Right lobe of liver (tissue), 6 donors: ENCODE results near the gene BMP8B. TPM values are rescaled to one million over a fixed set of nuclear protein-coding genes. Genes with fewer than 3 reads are reported as not detected.
"Not testable (repeated sequence)": the region's sequence is repeated elsewhere in the genome, so short reads cannot be mapped to it uniquely, and the experiment has no call there.

Experiments used
- ATAC-seq, 4 donors: fragments of 200-7000 bp; cut with Tn5 transposase; one replicate each; pipeline ENCODE4 v1.9.1; 2020; ENCODE audit warnings: mild to moderate bottlenecking in 4 of 4, moderate library complexity in 4 of 4
- DNase-seq, 3 donors: peaks; one replicate each; pipeline ENCODE4 v3.0.0-alpha.2; 2020
- H3K27ac ChIP-seq, 3 donors: fragments of 200-600 bp; one replicate each; pipeline ENCODE4 v1.8.0; 2022
- H3K27me3 ChIP-seq, 2 donors: fragments of 200-600 bp; one replicate each; pipeline ENCODE4 v1.8.0; 2022
- H3K36me3 ChIP-seq, 4 donors: fragments of 200-600 bp; sonication (generic) in 1 of 4; one replicate each; pipeline versions ENCODE4 v1.5.1 to v1.8.0; 2017 to 2022; ENCODE audit warnings: control low read depth in 1 of 4
- H3K4me1 ChIP-seq, 4 donors: fragments of 200-600 bp; sonication (generic) in 1 of 4; one replicate each; pipeline versions ENCODE4 v1.5.1 to v1.8.0; 2017 to 2022; ENCODE audit warnings: control low read depth in 1 of 4
- H3K4me3 ChIP-seq, 3 donors: fragments of 200-600 bp; one replicate each; pipeline ENCODE4 v1.8.0; 2022
- H3K9me3 ChIP-seq, 4 donors: fragments of 200-600 bp; sonication (generic) in 1 of 4; one replicate each; pipeline versions ENCODE4 v1.5.1 to v1.8.0; 2017 to 2022; ENCODE audit warnings: control low read depth in 1 of 4
- CTCF ChIP-seq, 4 donors: fragments of 200-600 bp in 3 of 4; fragments of 450-650 bp in 1 of 4; IDR thresholded peaks; one replicate each; pipeline versions ENCODE4 v1.5.1 to v1.8.0; 2016 to 2022; ENCODE audit warnings: antibody characterized with exemption in 4 of 4, mild to moderate bottlenecking in 2 of 4
- POLR2A ChIP-seq: fragments of 450-650 bp; IDR thresholded peaks from one replicate; pipeline ENCODE4 v1.6.1; 2017; ENCODE audit warnings: antibody characterized with exemption, mild to moderate bottlenecking
- WGBS: methylation state at CpG from one replicate; pipeline ENCODE4 v1.1.6; 2018; ENCODE audit warnings: low coverage, low lambda C conversion rate; ENCODE audit not compliant: insufficient coverage; ENCODE audit errors: missing lambda C conversion rate; 5-methylcytosine and 5-hydroxymethylcytosine counted together
- intact Hi-C, 2 donors: fragments of 100-400 bp; cut with DNase I; formaldehyde crosslinking; loops; one replicate each; pipeline versions ENCODE4 v1.11.2 to v1.14.1; 2022
- total RNA-seq, 6 experiments: library from RNA; depleted of rRNA in 2 of 6; stranded (reverse); fragments of >200 nt in 2 of 6; fragmentation: NEBNext Ultra II Directional in 3 of 6; extraction: Animal tissue kit (Norgen Biotek cat#: 25700) in 3 of 6; gene quantifications; one replicate each; pipeline versions ENCODE4 v1.1.0 to v1.2.4, GENCODE V29; 2016 to 2023
- donor health status: DM: no; HTN: yes; CAD: no.
- donor health status: DM: no; HTN: no; CAD: no.
- donor health status: DM: no; HTN: no; CAD: no.
- donor health status: DM: no; HTN: yes; CAD: no.
- donor health status: DM: no; HTN: yes; CAD: no.

The BMP8B gene
- total RNA-seq, 6 experiments from 2014 or later, result 0.04 to 2.2 (median 0.79) TPM

DNA sequence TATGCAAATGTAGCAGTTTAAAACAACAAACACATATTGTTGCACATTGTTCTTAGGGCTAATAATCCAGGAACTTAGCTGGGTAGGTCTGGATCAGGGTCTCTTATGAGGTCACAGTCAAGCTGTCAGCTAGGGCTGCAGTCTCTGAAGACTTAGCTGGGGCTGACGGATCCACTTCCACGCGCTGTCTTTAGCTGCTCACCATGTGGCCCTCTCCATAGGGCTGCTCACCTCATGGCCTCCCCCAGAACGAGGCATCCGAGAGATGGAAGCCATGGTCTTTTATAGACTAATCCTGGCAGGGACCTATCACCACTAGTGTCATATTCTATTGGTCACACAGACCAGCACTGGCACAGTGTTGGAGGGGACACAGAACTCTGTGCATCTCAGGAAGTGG, 8.8 kb downstream of the BMP8B start:
- Histone ChIP-seq H3K36me3 (no peaks in the 10 kb centered on the region), H3K4me3 (no peak overlapping the region), H3K27me3 (no peaks in the 10 kb centered on the region), H3K27ac (no peak overlapping the region), H3K4me1 (no peaks in the 10 kb centered on the region), H3K9me3 (no peaks in the 10 kb centered on the region)
- WGBS, result 89% methylated on average over 5 of the region's 5 CpGs
- TF ChIP-seq POLR2A (no peak), CTCF (IDR thresholded peaks at IDR 0.05) (no peak)
- intact Hi-C loops, result no loop called here
- DNase-seq (no peak), ATAC-seq (no peak)

DNA sequence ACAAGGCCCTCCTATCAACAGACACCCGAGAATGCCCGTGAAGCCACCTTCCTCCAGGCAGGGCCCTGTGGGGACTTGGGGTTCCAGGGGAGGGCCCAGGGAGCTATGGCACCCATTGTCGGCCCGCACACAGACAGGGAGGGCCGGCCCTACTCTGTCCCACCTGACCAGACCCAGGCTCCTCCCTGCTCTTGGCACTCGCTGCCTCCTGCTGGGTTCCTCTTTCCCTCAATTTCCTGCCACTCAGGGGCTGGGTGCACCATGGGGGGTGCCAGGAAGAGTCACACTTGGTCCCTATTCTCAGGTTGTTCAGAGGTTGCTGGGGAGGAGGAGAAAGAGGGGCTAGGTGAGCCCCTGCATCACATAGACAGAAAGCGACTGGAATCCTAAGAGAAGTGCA, 9.5 kb downstream of the BMP8B start:
- no peaks in the 10 kb centered on the region for H3K9me3 ChIP-seq
- H3K27ac ChIP-seq, result no peak overlapping the region
- no peak for ATAC-seq
- no peaks in the 10 kb centered on the region for H3K36me3 ChIP-seq
- DNase-seq, result no peak
- H3K27me3 ChIP-seq, result no peaks in the 10 kb centered on the region
- intact Hi-C loops, result no loop called here
- 97% methylated on average over 5 of the region's 7 CpGs for WGBS
- H3K4me3 ChIP-seq, result no peak overlapping the region
- no peaks in the 10 kb centered on the region for H3K4me1 ChIP-seq
- TF ChIP-seq CTCF (IDR thresholded peaks at IDR 0.05) (no peak), POLR2A (no peak)

DNA sequence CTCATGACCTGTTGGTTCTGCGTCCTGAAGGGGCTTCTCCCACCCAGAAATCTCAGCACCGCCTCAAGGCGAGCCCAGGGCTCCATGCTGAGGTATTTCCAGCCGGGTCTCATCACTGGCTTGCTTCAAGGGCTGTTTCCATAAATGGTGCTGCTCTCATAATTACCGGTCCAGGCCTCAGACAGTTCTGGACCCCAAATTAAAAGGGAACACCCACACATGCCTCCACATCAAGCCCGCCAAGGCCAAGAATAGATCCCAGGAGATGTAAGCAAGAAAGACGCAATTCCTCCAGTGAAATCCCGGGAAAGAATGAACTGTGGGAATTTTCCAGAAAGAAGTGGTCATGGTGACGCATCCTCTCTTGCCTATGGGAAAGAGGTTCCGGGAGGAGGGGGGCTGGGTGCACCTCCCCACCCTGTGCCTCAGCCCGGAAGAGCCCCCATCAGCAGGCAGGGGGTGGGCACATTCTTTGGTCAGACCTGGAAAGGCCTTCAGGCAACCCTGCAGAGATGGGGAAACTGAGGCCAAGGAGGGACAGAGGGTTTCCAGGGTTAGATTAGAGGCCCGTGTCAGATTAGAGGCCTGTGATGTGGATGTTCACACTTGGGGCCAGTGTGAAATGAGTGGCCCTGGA, 10.1 kb downstream of the BMP8B start:
- H3K4me3 ChIP-seq, H3K27me3 ChIP-seq, H3K36me3 ChIP-seq, H3K9me3 ChIP-seq, ATAC-seq, H3K4me1 ChIP-seq, intact Hi-C loops, DNase-seq, H3K27ac ChIP-seq: not testable (repeated sequence)
- 75% methylated on average over 5 of the region's 12 CpGs for WGBS

DNA sequence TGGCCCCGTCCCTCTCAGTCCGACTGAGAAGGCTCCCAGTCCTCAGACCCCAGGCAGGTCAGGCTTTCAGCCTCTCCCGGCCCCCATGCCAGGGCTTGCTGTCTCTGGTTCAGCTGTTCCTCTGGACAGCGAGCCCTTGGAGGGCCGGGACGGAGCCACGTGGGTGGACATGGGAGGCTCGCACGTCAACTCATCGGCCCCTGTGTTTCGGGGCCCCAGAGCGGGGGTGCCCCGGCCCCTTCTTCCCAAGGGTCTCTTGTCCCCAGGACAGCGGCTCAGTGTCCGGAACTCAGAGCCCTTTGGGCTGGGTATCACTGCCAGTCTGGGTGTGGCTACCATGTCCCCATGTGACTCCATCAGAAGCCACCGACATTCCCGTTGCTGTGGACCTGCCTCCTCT, 10.8 kb downstream of the BMP8B start:
- H3K4me1 ChIP-seq, ATAC-seq, intact Hi-C loops, H3K27ac ChIP-seq, H3K4me3 ChIP-seq, DNase-seq, H3K27me3 ChIP-seq, H3K9me3 ChIP-seq, H3K36me3 ChIP-seq: not testable (repeated sequence)
- no CpG with 5 or more reads among the region's 17 CpGs for WGBS

DNA sequence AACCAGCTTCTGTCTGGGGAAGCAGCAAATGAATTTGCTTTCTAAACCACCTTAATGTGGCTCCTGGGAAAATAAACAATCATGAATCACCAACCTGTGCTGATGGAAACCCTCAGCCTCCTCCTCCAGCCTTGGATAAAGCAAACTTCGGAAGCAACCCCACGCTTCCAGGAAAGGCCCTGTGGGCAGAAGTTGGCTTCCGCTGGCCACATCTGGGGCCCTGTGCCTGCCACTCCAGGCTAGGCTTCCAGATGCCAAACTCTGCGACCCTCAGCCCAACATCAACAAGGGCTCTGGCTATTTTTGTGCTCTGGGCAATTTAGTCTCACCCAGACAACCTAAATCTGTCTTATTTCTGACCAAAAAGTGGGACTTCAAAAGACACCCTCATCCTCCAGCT, 11.4 kb downstream of the BMP8B start:
- intact Hi-C loops, result no loop called here
- Histone ChIP-seq H3K4me3 (no peak overlapping the region), H3K27ac (no peak overlapping the region), H3K27me3 (no peaks in the 10 kb centered on the region), H3K9me3 (no peaks in the 10 kb centered on the region), H3K36me3 (no peaks in the 10 kb centered on the region), H3K4me1 (no peaks in the 10 kb centered on the region)
- TF ChIP-seq CTCF (IDR thresholded peaks at IDR 0.05) (no peak), POLR2A (no peak)
- WGBS, result 96% methylated on average over 3 of the region's 4 CpGs
- DNase-seq (peak in 1 of 3 donors; percentile 22), ATAC-seq (no peak)

DNA sequence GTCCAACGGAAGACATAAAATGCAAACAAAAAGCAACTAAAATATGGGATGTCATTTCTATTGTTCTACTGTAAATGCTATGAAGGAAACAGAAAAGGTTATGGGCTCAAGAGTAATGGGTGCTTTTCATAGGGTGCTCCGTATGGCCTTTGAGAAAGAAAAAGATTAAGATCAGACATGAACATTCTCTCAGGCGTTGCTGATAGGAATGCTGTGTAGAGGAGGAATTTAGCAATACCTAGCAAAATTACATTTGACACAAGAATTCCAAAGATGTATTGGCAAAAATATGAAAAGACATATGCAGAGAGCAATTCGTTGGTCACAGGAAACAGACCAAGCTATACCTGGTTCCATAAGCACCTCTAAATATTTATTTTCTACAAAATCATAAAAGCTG, 11.8 kb downstream of the BMP8B start:
- 74% methylated on average over 4 of the region's 4 CpGs for WGBS
- ATAC-seq (no peak), DNase-seq (no peak)
- Histone ChIP-seq H3K27ac (no peak overlapping the region), H3K27me3 (no peaks in the 10 kb centered on the region), H3K36me3 (no peaks in the 10 kb centered on the region), H3K4me3 (no peak overlapping the region), H3K4me1 (no peaks in the 10 kb centered on the region), H3K9me3 (no peaks in the 10 kb centered on the region)
- TF ChIP-seq POLR2A (no peak), CTCF (IDR thresholded peaks at IDR 0.05) (no peak)
- intact Hi-C loops, result no loop called here
